HG02943 (cell line): ENCODE data around the gene SLC26A11.

ENCODE experiments used
- ATAC-seq: cut with Tn5 transposase; IDR thresholded peaks from one replicate; pipeline ENCODE4 v1.9.1; 2021; ENCODE audit warnings: mild to moderate bottlenecking, low read depth, moderate library complexity; ENCODE audit not compliant: unreplicated experiment

SLC26A11 gene

GRCh38 chr17:80220054-80220735 is at the start of gene SLC26A11, which contains the start of gene SGSH:
TSS of gene SLC26A11 (plus strand) at chr17:80220427. CDS start at chr17:80221561, 1,134 bp downstream.
TSS of gene SGSH (minus strand) at chr17:80220333. CDS start at chr17:80220313, 20 bp downstream.
- ATAC-seq: no peak

- no peak for ATAC-seq
Measured at GRCh38 chr17:80171681-80172080, 48.5 kb upstream of the SLC26A11 start.

GRCh38 chr17:80173126-80173525 is 47.1 kb upstream of the SLC26A11 start:
- no peak for ATAC-seq

GRCh38 chr17:80173916-80174315 is 46.3 kb upstream of the SLC26A11 start:
- ATAC-seq: no peak

- ATAC-seq: no peak
Measured at GRCh38 chr17:80176757-80177156, 43.5 kb upstream of the SLC26A11 start.

GRCh38 chr17:80177986-80178595 is 42.1 kb upstream of the SLC26A11 start:
- no peak for ATAC-seq

GRCh38 chr17:80180192-80180591 is 40.0 kb upstream of the SLC26A11 start:
- ATAC-seq: no peak

GRCh38 chr17:80181431-80181830 is 38.8 kb upstream of the SLC26A11 start:
- ATAC-seq: no peak

GRCh38 chr17:80182118-80182844 is 37.9 kb upstream of the SLC26A11 start:
- no peak for ATAC-seq

GRCh38 chr17:80182845-80183223 is 37.4 kb upstream of the SLC26A11 start:
- no peak for ATAC-seq

GRCh38 chr17:80183581-80184422 is 36.4 kb upstream of the SLC26A11 start:
- ATAC-seq: no peak

GRCh38 chr17:80184423-80184714 is 35.9 kb upstream of the SLC26A11 start:
- no peak for ATAC-seq

GRCh38 chr17:80185968-80186367 is 34.3 kb upstream of the SLC26A11 start:
- no peak for ATAC-seq

- ATAC-seq: no peak
Measured at GRCh38 chr17:80187090-80187489, 33.1 kb upstream of the SLC26A11 start.

- no peak for ATAC-seq
Measured at GRCh38 chr17:80187515-80187941, 32.7 kb upstream of the SLC26A11 start.

GRCh38 chr17:80189611-80190010 is 30.6 kb upstream of the SLC26A11 start:
- ATAC-seq: no peak

- ATAC-seq: no peak
Measured at GRCh38 chr17:80190716-80191115, 29.5 kb upstream of the SLC26A11 start.

GRCh38 chr17:80191192-80191591 is 29.0 kb upstream of the SLC26A11 start:
- ATAC-seq: no peak

GRCh38 chr17:80191865-80192661 is 28.2 kb upstream of the SLC26A11 start:
- no peak for ATAC-seq

- ATAC-seq: no peak
Measured at GRCh38 chr17:80195141-80195540, 25.1 kb upstream of the SLC26A11 start.
